D341Med (cell line): ENCODE data around the gene C2orf76.
A peak's percentile ranks its signal among the peaks of the same experiment; 100 is the strongest.
"Not testable (repeated sequence)": the region's sequence is repeated elsewhere in the genome, so short reads cannot be mapped to it uniquely, and the experiment has no call there.

Source experiments
- DNase-seq: peaks from one replicate; pipeline ENCODE4 v3.0.0; 2012; ENCODE audit warnings: low spot score

Gene C2orf76

GRCh38 chr2:119366649-119367471 lies at the start of gene C2orf76, which contains the start of gene DBI:
TSS of gene C2orf76 (minus strand) at chr2:119366834. CDS start at chr2:119339959, 26,875 bp downstream.
TSS of gene DBI (plus strand) at chr2:119366977. CDS start at chr2:119367052, 75 bp downstream.
- peak; percentile 98 for DNase-seq

DNA sequence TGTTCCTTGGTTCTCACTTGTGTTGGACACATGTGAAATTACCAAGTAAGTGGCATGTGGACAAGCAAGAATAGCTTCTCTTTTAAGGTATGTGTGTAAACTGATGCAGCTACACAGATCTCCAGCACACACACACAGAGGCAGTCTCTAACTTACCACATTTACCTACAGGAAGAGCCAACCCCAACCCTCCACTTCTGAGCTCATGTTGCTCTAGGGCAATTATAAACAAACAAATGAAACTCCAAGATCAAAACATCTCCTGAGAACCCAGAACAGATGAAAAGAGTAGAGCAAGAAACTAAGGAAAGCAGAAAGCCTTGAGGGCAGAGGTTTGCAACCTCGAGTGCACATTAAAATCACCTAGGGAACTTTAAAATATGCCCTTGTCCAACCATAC lies 49.0 kb upstream of the C2orf76 start:
- no peak for DNase-seq

DNA sequence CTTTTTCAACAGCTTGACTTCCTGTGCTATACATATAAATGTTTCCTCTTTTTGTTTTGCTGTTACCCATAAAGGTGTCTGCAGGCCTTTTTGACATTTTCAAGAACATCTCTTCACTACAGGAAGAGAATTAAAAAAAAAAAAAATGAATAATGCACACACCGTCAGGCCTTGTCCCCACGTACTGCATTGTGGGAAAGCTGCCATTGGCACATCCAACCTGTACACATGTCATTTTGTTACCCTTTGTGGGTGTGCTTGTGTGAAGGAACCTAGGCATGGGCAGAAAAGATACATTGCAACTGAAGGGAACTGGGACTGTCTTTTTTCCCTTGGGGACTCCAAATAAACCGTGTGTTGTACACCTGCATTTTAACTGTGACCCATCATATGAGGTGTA lies 48.3 kb upstream of the C2orf76 start:
- no peak for DNase-seq

- no peak for DNase-seq
Measured at GRCh38 chr2:119409506-119409905, 42.9 kb upstream of the C2orf76 start.

DNA sequence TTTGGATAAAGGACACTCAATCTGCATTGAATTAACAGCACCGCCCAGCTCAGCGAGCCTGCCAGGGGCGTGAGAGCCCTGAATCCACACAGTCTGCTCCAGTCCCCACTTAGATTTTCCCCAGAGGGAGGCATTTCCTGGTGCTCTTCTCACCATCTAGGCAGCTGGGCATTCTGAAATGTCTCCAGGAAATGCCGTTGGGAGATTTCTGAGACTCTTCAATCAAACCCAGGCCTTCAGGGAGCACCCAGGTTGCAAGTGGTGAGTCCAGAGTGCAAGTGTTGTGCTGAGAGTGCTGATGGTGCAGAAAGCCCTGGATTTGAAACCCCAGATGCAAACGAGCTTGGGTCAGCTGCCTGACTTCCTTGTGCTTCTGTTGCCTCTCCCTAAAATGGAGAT lies 41.6 kb upstream of the C2orf76 start:
- no peak for DNase-seq

DNA sequence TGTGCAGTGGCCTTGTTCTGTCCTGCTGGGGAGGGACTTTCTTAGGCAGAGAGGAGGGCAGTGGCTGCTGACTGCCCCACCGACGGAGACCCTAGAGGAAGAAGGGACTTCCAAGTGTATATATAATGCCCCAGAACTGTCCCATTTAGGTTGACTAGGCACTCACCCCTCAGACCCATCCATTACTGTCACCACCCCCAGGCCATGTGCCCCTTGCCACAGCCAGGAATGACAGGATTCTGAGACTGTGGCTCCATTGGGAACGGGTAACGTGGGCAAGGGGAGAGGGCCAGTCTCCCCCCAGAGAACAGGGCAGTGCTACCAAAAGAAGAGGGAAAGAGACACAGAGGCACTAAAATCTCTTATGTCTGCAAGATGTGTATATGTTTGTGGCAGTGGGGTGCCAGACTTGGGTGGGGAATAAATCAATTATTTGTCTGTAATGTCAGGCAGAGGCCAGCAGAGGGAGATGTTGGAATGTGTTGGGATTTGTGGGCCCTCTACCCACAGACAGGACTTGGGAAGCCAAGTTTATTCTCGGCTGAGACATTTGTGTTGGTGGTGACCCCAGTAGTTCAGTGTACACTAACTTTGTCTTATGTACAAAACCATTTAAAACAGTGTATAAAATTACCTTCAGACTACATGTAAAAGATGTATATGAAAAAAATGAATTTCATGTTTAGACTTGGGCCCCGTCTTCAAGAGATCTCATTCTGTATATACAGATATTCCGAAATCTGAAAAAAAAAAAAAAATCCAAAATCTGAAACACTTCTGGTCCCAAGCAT lies 41.0 kb upstream of the C2orf76 start:
- DNase-seq = peak; percentile 81

DNA sequence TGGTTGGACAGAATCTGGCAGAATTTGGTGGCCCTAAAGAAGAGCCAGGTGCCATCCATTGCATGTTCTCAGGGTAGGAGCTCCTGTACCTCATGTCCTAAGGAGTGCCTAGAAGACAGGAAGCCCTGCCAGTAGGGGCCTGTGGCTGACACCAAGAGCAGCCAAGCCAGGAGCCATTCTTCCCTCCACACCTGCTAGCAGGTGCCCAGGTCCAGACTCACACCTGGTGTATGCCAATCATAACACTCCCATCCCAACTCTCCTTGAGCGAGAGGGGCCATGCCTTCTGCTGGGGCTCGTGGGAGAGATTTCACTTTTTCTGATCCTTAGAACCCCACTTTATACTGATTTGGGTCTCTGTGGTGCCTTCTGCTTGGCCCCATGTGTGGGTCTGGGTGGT lies 38.5 kb upstream of the C2orf76 start:
- DNase-seq = no peak

GRCh38 chr2:119403618-119404017 lies 37.0 kb upstream of the C2orf76 start:
- not testable (repeated sequence) for DNase-seq

DNA sequence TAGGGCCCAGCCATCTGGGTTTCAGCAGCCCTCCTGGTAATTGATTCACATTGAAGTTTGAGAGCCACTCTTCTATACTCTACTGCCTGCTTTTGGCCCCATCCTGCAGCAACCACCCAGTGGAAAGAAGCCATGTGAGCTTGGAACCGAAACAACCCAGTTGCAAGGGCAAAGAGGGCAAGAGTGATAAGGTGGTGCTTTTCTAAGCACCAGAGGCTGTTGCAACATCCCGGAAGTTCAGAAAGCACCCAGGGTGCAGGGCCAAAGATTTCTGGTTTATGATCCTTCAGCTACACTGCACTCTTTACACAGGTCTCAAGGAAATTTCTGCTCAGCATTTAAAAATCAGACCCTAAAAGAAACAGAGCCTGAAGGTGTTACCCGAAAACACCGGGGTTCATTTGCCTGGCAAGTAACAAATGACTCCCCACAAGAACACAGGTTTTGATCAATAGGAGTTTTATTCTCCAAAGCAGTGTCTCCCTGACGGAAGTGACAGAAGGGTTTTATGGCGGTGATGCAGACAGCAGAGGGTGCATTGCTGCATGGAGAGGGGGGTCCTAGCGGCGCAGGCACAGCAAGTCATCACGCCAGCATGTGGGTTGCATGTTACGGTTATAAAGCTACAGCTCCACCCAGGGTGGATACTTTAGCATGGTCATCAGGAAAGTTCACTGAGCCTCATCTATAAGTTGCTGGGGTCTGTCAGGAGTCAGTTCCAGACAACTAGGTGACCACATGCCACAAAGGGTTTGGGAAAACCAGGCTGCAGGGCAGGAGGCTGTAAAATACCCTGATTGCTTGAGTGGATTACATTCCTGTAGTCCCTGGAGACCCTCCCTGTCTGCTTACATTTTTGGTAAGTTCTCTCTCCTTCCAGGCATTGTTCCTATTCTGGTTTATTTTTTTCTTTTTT lies 36.3 kb upstream of the C2orf76 start:
- no peak for DNase-seq

DNA sequence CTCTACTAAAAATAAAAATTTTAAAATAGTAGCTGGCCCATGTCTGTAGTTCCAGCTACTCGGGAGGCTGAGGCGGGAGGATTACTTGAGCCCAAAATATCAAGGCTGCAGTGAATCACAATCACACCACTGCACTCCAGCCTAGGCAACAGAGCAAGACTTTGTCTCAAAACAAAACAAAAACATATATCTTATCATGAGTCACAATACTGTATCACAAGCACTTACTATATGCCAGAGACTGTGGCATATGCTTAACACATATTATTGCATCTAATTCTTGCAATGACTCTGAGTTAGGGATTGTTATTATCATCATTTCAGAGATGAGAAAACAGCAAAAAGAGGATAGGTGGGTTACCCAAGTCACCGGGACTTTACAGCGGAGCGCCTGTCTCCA lies 35.5 kb upstream of the C2orf76 start:
- no peak for DNase-seq

DNA sequence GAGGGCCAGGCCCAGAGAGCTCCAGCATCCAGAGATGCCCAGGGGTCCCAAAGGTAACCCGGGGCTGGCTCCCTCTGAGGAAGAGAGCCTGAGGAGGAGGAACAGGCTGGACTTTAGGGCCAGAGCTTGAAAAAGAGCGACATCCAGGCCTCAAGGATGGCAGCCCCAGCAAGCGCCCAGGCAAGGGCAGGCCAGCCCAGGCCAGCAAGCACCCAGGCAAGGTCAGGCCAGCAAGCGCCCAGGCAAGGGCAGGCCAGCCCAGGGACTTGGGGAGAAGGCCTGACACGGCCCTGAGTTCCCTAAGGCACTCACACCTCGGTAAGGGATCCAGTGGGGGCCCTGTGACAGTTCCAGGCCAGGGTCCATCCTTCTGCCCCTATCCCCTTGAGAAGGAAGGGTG lies 30.6 kb upstream of the C2orf76 start:
- no peak for DNase-seq

DNA sequence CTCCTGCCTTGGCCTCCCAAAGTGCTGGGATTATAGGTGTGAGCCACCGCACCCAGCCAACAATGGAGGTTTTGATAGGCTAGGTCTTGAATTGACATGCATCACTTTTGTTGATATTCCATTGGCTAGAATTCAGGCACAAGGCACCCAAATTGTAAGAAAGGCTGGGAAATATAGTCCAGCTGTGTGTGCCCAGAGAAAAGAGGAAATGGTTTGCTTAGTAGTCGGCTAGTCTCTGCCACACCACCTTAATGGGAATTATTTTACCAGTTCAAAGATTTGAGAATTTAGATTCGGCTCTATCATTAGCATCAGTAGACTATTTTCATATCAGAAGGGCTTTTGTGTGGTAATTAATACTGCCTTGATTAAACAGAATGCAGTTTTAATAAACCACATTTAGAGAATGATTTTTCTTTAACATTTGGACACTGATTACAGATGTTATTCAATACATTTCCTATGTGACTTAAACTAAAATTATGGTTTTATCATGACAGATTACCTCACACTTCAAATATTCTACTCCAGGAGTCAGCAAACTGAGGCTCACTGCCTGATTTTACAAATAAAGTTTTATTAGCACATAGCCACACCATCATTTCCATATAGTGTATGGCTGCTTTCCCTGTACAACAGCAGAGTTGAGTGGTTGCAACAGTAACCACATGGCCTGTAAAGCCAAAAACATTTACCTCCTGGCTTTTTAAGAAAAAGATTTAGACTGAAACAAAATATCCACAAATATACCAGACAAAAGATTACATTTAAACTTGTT lies 27.5 kb upstream of the C2orf76 start:
- DNase-seq = no peak

GRCh38 chr2:119389615-119390306 lies 23.1 kb upstream of the C2orf76 start:
- peak; percentile 2 for DNase-seq

GRCh38 chr2:119387381-119388129 lies 20.9 kb upstream of the C2orf76 start:
- peak; percentile 39 for DNase-seq

DNA sequence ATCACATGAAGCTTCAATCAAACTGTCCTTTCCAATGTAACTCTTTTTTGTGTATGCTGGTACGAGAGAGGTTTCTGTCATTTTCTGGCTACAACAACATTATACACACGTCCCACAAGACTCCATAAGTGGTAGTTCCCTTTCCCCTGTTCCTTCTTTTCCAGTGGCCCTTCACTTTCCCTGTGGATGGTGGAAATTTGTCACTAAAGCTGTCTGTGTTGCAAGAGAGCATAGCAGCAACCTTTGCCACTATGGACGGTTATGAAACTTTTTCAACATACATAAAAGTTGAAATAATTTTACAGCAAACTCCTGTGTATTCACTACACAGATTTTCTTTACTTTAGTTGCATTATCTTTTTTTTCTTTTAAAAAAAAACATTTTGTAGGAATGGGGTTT lies 18.8 kb upstream of the C2orf76 start:
- DNase-seq = no peak

- peak; percentile 4 for DNase-seq
Measured at GRCh38 chr2:119384971-119385370, 18.3 kb upstream of the C2orf76 start.

DNA sequence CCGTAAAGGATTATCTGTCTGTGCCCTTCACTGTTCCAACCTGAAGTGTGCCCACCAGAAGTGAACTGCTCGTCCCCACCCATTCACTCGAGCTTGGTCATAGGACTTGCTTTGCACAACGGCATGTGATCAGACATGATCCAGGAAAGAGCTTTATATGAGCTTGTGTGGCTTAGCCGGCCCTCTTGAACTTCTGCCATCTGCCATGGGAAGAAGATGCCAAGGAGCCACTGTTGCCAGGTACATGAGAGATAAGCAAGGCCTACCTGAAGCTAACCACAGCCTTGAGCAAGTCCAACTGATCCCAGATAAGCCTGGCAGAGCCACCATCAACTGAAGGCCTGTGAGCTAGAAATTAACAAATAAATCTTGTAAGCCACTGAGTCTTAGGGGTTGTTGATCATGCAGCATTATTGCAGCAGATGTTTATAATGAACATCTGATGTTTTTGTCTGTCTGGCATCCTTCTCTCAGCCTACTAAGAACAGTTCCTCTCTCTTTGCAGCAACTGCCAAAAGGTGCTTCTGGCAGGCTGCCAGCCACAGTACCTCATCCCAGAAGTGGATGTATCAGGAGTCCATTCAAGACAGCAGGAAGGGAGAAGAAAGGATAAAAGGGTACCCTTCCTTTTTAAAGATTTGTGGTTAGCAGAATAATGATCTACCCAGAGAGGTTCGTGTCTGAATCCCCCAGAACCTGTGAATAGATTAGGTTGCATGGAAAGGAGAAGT lies 16.9 kb upstream of the C2orf76 start:
- peak; percentile 58 for DNase-seq

- DNase-seq = no peak
Measured at GRCh38 chr2:119378566-119378965, 11.9 kb upstream of the C2orf76 start.

DNA sequence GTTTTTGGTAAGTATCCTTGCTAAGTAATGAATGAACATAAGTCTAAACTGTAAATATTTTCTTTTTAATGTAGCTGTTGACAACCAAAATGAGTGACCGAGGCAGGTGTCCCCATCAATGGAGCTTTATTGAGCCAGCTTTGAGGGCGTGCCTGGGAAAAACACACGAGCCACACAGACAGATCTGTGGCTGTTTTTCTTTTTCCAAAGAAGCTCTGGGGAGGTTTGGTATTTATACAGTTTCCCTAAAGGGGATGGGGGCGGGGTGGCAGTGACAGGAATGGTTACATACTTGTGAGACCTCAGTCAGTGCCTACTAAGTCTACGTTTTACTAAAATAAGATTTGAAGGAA lies 11.3 kb upstream of the C2orf76 start:
- no peak for DNase-seq
